MCF 10A (cell line): Measurements from ENCODE around the gene CBX8. TPM values are rescaled to one million over a fixed set of nuclear protein-coding genes. Genes with fewer than 3 reads are reported as not detected.

Source experiments
- BruUV-seq: library from RNA; stranded (reverse); fragments of 400-500 nt; replicated peaks from 2 replicates; lab custom pipeline; 2021; lab: Mats Ljungman, UMichigan
- CTCF ChIA-PET: fragments of 300-600 bp; sonication (Branson Sonifier 250); formaldehyde crosslinking; extraction: SDS; loops from one replicate; lab custom pipeline; 2021; ENCODE audit warnings: antibody characterized with exemption, inconsistent platforms; lab: Yijun Ruan, JAX
- POLR2A ChIA-PET: fragments of 300-600, 350-650 bp; sonication (Branson Sonifier 250); formaldehyde crosslinking; extraction: SDS; loops from one replicate; lab custom pipeline; 2020; ENCODE audit warnings: antibody characterized with exemption, inconsistent platforms; lab: Yijun Ruan, JAX
- DNase-seq: peaks from one replicate; pipeline ENCODE4 v3.0.0-alpha.2; 2018; ENCODE audit not compliant: unreplicated experiment
- H3K27ac Mint-ChIP-seq: one replicate; pipeline ENCODE4 v1.8.0; 2022; ENCODE audit warnings: mild to moderate bottlenecking, low read depth, mixed read lengths; ENCODE audit not compliant: unreplicated experiment
- H3K27me3 Mint-ChIP-seq: one replicate; pipeline ENCODE4 v1.8.0; 2022; ENCODE audit warnings: mixed read lengths; ENCODE audit not compliant: insufficient read depth, unreplicated experiment
- H3K36me3 Mint-ChIP-seq: one replicate; pipeline ENCODE4 v1.8.0; 2022; ENCODE audit warnings: mild to moderate bottlenecking, moderate library complexity, mixed read lengths; ENCODE audit not compliant: insufficient read depth, unreplicated experiment
- H3K4me1 Mint-ChIP-seq: one replicate; pipeline ENCODE4 v1.8.0; 2022; ENCODE audit warnings: mixed read lengths; ENCODE audit not compliant: insufficient read depth, unreplicated experiment
- H3K4me3 Mint-ChIP-seq: one replicate; pipeline ENCODE4 v1.8.0; 2022; ENCODE audit warnings: mild to moderate bottlenecking, moderate library complexity, mixed read lengths; ENCODE audit not compliant: unreplicated experiment
- H3K9me3 Mint-ChIP-seq: one replicate; pipeline ENCODE4 v1.8.0; 2022; ENCODE audit warnings: mixed read lengths; ENCODE audit not compliant: unreplicated experiment
- CTCF ChIP-seq: fragments of 200-600 bp; IDR thresholded peaks from one replicate; pipeline ENCODE4 v1.8.0; 2022; ENCODE audit warnings: antibody characterized with exemption, mild to moderate bottlenecking; ENCODE audit not compliant: unreplicated experiment
- intact Hi-C: fragments of 100-400 bp; cut with micrococcal nuclease; formaldehyde crosslinking; loops from 2 replicates; pipeline ENCODE4 v1.14.1; 2022
- total RNA-seq: library from RNA; stranded (reverse); gene quantifications from 2 replicates; pipeline ENCODE4 v1.2.3, GENCODE V29; 2022

The CBX8 gene
- total RNA-seq, 1 experiment from 2014 or later: 9.4 TPM

DNA sequence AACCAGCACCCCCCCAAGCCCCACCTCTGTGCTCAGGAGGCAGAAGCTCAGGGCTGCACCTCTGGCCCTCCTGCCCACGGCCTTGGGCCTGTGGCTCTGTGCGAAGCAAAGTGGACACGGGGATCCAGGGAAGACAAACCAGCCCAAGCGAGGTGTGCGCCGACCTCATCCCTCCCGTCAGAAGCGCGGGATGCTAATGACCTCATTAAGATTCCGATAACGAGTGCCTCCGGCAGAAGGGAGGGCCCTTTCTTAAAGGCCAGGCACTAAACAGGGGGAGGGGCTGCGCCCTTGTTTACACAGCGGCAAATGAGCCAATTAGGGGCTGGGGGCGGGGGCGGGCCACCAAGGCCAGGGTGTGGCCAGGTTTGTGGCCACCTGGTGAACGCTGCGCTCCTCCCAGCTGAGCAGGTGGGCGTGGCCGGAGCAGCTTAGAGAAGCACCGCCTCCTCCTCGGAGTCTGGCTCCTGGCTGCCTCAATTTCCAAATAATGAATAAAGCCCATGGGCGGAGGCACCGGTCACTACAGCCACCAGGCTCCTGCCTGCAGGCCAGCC is 39.2 kb upstream of the CBX8 start:
- Mint-ChIP-seq H3K9me3 (no peaks in the 10 kb centered on the region), H3K36me3 (peaks cover 55% of the 10 kb centered on the region), H3K4me3 (peak overlapping the region; percentile 90), H3K4me1 (peaks cover 11% of the 10 kb centered on the region), H3K27ac (peak overlapping the region; percentile 93), H3K27me3 (peaks cover 10% of the 10 kb centered on the region)
- ChIA-PET POLR2A (interaction anchor here (0.7 to 3.9 kb wide), 15 partner anchors 10 to 193 kb away, joined by 3 to 36 read pairs (median 11); partner anchors contain the start of gene CBX8), CTCF (interaction anchor here (0.5 to 5.0 kb wide), 13 partner anchors 8 to 749 kb away, joined by 3 to 34 read pairs (median 3); partner anchors contain the start of gene CBX8)
- intact Hi-C loops: loop anchor here (2.0 to 10.0 kb wide), 2 partner anchors 25 to 91 kb away; no protein-coding TSS in a partner anchor
- BruUV-seq: no TSS peak
- TF ChIP-seq CTCF: no peak
- peak; percentile 49 for DNase-seq

GRCh38 chr17:79835470-79835899 is 38.6 kb upstream of the CBX8 start:
- peak overlapping the region; percentile 90 for H3K4me3 Mint-ChIP-seq
- intact Hi-C loops: loop anchor here (10.0 kb wide), 1 partner anchor 91 kb away; no protein-coding TSS in a partner anchor
- no TSS peak for BruUV-seq
- no peak for DNase-seq
- no peak for TF ChIP-seq CTCF
- ChIA-PET CTCF (interaction anchor here (0.5 to 5.0 kb wide), 11 partner anchors 8 to 748 kb away, joined by 3 to 34 read pairs (median 4); no protein-coding TSS in a partner anchor), POLR2A (interaction anchor here (1.0 to 3.9 kb wide), 10 partner anchors 15 to 158 kb away, joined by 3 to 36 read pairs (median 16); partner anchors contain the start of gene CBX8)
- H3K27ac Mint-ChIP-seq: no peak overlapping the region
- H3K9me3 Mint-ChIP-seq: no peaks in the 10 kb centered on the region
- peaks cover 11% of the 10 kb centered on the region for H3K4me1 Mint-ChIP-seq
- H3K36me3 Mint-ChIP-seq: peaks cover 55% of the 10 kb centered on the region
- peaks cover 4% of the 10 kb centered on the region for H3K27me3 Mint-ChIP-seq

GRCh38 chr17:79834565-79835469 is 37.9 kb upstream of the CBX8 start:
- ChIA-PET POLR2A (interaction anchor here (1.0 to 3.9 kb wide), 4 partner anchors 16 to 158 kb away, joined by 3 to 36 read pairs (median 18); no protein-coding TSS in a partner anchor), CTCF (interaction anchor here (0.6 to 5.0 kb wide), 5 partner anchors 16 to 140 kb away, joined by 3 to 34 read pairs (median 4); no protein-coding TSS in a partner anchor)
- TF ChIP-seq CTCF: peak; percentile 66
- Mint-ChIP-seq H3K36me3 (peaks cover 55% of the 10 kb centered on the region), H3K4me3 (no peak overlapping the region), H3K27ac (no peak overlapping the region), H3K9me3 (no peaks in the 10 kb centered on the region), H3K4me1 (peaks cover 11% of the 10 kb centered on the region), H3K27me3 (no peaks in the 10 kb centered on the region)
- BruUV-seq: TSS peak; percentile 1
- intact Hi-C loops: loop anchor here (10.0 kb wide), 1 partner anchor 90 kb away; no protein-coding TSS in a partner anchor
- DNase-seq: no peak
